Thoracic aorta (tissue), 2 donors: ENCODE results near the gene SMPDL3A. TPM values are rescaled to one million over a fixed set of nuclear protein-coding genes. Genes with fewer than 3 reads are reported as not detected.

Source experiments
- ATAC-seq: fragments of 150-250 bp; one replicate; pipeline ENCODE4 v1.8.0; 2017; ENCODE audit warnings: low read depth; ENCODE audit not compliant: insufficient number of reproducible peaks, low FRiP score
- DNase-seq: peaks from one replicate; pipeline ENCODE4 v3.0.0-alpha.2; 2020; ENCODE audit warnings: low spot score
- H3K27ac ChIP-seq, 2 donors: fragments of 200-600 bp; sonication (generic); 1 replicate in 1 of 2; 2 replicates in 1 of 2; pipeline ENCODE4 v1.5.1; 2016; ENCODE audit warnings: mild to moderate bottlenecking in 2 of 2, moderate library complexity in 2 of 2
- H3K27me3 ChIP-seq: fragments of 200-600 bp; sonication (generic); replicated peaks from 2 replicates; pipeline ENCODE4 v1.6.0; 2016; ENCODE audit warnings: mild to moderate bottlenecking; ENCODE audit not compliant: insufficient read depth
- H3K36me3 ChIP-seq: fragments of 200-600 bp; sonication (generic); one replicate; pipeline ENCODE4 v1.5.1; 2016
- H3K4me1 ChIP-seq, 2 donors: fragments of 200-600 bp; sonication (generic); 1 replicate in 1 of 2; 2 replicates in 1 of 2; pipeline versions ENCODE4 v1.5.1 to v1.6.0; 2016; ENCODE audit warnings: low read depth in 2 of 2, mild to moderate bottlenecking in 1 of 2; ENCODE audit not compliant: control insufficient read depth in 1 of 2
- H3K4me3 ChIP-seq: fragments of 200-600 bp; sonication (generic); 2 replicates; pipeline ENCODE4 v1.5.1; 2016; ENCODE audit warnings: mild to moderate bottlenecking
- H3K9me3 ChIP-seq: fragments of 200-600 bp; sonication (generic); 2 replicates; pipeline ENCODE4 v1.5.1; 2016
- CTCF ChIP-seq: fragments of 200-600 bp; sonication (generic); IDR thresholded peaks from one replicate; pipeline ENCODE4 v1.5.1; 2019; ENCODE audit warnings: antibody characterized with exemption
- total RNA-seq, 2 donors: library from RNA; depleted of rRNA; stranded (reverse); fragments of >200 nt; gene quantifications; one replicate each; pipeline versions ENCODE4 v1.1.0 to v1.2.3, GENCODE V29; 2016

The SMPDL3A gene
- total RNA-seq, 2 donors from 2014 or later: 4.2 to 8.0 TPM

- H3K27ac ChIP-seq: no peak overlapping the region
- H3K4me1 ChIP-seq: no peaks in the 10 kb centered on the region
- no peaks in the 10 kb centered on the region for H3K27me3 ChIP-seq
- H3K4me3 ChIP-seq: no peak overlapping the region
- no peaks in the 10 kb centered on the region for H3K9me3 ChIP-seq
- no peak for ATAC-seq
- no peak for TF ChIP-seq CTCF
- DNase-seq: no peak
- H3K36me3 ChIP-seq: no peaks in the 10 kb centered on the region
Observed at GRCh38 chr6:122809691-122810090, 20.6 kb downstream of the SMPDL3A start.

- DNase-seq: no peak
- no peak for TF ChIP-seq CTCF
- Histone ChIP-seq H3K4me3 (no peak overlapping the region), H3K9me3 (no peaks in the 10 kb centered on the region), H3K27me3 (no peaks in the 10 kb centered on the region), H3K27ac (no peak overlapping the region), H3K4me1 (no peaks in the 10 kb centered on the region), H3K36me3 (no peaks in the 10 kb centered on the region)
- no peak for ATAC-seq
Observed at GRCh38 chr6:122810189-122810588, 21.1 kb downstream of the SMPDL3A start.

- Histone ChIP-seq H3K9me3 (no peaks in the 10 kb centered on the region), H3K36me3 (no peaks in the 10 kb centered on the region), H3K4me3 (no peak overlapping the region), H3K27ac (no peak overlapping the region), H3K27me3 (no peaks in the 10 kb centered on the region), H3K4me1 (no peaks in the 10 kb centered on the region)
- no peak for ATAC-seq
- DNase-seq: no peak
- TF ChIP-seq CTCF: no peak
Observed at GRCh38 chr6:122817358-122817757, 28.3 kb downstream of the SMPDL3A start.

GRCh38 chr6:122817766-122818165, 28.7 kb downstream of the SMPDL3A start:
- no peak overlapping the region for H3K27ac ChIP-seq
- no peaks in the 10 kb centered on the region for H3K36me3 ChIP-seq
- no peak for TF ChIP-seq CTCF
- no peak overlapping the region for H3K4me3 ChIP-seq
- DNase-seq: no peak
- H3K9me3 ChIP-seq: no peaks in the 10 kb centered on the region
- H3K27me3 ChIP-seq: no peaks in the 10 kb centered on the region
- no peaks in the 10 kb centered on the region for H3K4me1 ChIP-seq
- ATAC-seq: no peak

GRCh38 chr6:122818866-122819265, 29.8 kb downstream of the SMPDL3A start:
- DNase-seq (no peak), ATAC-seq (no peak)
- Histone ChIP-seq H3K27ac (no peak overlapping the region), H3K9me3 (no peaks in the 10 kb centered on the region), H3K27me3 (no peaks in the 10 kb centered on the region), H3K4me1 (no peaks in the 10 kb centered on the region), H3K4me3 (no peak overlapping the region), H3K36me3 (no peaks in the 10 kb centered on the region)
- no peak for TF ChIP-seq CTCF
